ENCODE measurements around the gene UCP3.

Gene UCP3

DNA sequence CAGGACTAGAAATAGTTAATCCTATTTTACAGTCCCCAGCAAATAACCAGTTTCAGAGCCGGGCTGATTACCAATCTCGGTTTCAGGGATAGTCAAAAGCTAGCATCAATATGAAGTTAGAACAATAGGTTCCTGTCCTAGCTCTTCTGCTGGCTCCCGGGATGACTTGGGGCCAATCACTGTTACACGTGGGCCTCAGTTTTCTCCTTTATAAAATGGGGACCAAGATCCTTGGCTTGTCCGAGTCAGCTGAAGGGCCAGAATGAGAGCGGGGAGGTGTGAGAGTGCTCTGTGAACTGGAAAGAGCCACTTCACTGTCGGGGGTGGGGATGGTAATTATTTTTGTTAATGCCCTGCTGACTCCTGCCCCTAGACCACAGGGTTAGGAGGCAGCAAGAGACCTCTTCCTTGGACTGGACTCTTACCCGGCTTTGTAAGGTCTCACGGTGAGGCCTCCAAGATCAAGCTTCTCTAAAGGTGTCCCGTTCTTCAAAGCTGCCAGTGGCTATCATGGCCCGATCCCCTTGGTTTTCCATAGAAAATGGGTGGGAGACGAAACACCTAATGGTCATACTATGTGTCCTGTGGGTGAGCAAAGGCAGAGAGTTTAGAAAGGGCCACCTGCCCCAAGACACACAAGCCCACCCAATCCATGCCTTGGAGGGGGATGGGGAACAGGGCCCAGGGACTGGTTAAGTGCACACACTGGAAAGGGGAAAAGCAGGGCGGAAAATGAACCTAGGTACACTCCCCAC is 27.7 kb downstream of the UCP3 start:
- no peak for DNase-seq (ENCODE audit: low read depth, low spot score)

DNA sequence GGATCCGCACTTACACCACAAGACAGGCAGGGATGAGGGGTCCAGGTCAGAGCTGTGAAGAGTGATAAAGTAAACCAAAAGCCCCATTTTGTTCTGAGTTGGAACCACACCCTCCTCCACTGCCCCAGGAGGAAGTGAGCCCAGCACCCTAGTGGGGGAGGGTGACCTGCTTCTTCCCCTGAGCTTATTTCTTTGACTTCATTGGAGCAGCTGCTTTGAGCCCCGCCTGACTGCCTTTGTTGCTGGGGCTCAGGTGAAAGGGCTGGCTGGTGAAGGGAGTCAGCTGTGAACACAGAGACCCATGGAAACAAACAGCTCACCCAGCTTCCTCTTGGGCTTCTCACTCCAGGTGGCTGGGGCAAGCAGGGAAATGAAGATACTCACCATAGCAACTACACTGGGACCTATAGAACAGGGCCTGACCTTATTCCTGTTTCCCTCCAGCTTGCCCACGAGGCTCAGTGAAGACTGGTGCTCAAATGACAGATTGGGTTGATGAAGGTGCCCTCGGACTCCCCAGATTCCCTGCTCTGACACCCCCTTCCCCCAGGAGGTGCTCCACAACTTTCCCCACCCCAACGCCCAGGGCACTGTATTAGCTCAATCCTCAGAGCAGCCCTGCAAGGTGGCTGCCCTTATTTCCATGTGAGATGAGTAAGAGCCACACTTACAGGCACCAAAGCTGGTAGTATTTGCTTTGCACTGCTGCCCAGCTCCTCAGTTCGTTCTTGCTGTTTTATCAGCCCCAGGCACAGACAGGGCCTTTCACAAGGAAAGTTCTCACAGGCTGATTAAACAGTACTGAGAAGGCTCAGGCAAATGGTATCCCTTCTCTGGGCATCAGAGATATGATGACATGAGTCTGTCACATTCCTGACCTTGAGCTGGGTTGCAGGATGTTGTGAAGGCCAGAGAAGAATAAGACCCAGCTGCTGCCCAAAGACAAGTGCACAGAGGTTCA is 28.6 kb downstream of the UCP3 start:
- DNase-seq (ENCODE audit: low read depth, low spot score) = no peak
- H3K27ac ChIP-seq = peak overlapping the region; percentile 40

More for the DNA sequence above, 27.7 kb downstream of the UCP3 start:
- H3K27ac ChIP-seq = peak overlapping the region; percentile 40

DNA sequence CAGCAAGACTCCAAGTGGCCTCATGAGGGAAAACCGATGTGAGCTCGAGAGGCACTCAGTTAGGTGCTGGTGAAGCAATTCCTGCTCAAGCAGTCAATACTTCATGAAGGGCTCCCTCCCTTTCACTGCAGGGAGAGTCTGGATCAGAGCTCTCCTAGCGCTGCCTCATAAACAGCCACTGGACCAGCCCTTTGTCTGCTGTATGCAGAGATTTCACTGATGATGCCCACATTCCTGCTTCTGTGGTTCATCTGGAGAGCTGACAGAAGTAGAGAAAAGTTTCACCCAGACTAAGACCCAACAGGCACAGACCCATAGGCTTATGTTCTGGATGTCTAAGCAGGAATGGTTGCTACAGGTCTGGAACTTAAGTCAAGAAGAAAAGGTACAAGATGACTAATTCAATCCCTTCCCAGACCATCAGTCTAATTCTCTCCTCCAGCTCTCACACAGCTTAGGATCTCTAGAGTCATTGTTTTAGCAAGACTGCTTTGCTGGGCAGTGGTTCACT is 30.3 kb downstream of the UCP3 start:
- H3K27ac ChIP-seq = no peak overlapping the region
- DNase-seq (ENCODE audit: low read depth, low spot score) = no peak

DNA sequence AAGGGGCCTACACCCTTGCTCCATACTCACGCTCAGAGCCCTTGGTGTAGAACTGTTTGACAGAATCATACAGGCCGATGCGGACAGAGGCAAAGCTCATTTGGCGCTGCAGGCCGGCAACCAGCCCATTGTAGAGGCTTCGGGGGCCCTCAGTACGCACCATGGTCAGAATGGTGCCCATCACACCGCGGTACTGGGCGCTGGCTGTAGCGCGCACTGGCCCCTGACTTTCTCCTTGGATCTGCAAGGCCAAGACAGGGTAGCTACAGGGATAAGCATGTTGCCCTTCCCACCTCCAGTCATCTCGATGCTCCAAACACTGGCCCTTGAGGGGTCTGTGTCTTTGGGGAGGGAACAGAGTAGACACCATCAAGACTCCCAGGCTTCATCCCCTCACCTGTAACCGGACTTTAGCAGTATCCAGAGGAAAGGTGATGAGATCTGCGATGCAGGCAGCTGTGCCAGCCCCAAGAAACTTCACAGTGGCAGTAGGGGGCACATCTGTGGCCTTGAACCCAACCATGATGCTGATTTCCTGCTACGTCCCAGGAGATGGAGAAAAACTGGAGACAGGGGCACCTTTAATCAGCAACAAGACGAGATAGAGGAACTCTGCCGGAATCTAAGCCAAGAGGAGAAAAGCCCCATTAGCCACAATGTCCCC is 30.9 kb downstream of the UCP3 start:
- H3K27ac ChIP-seq = no peak overlapping the region
- DNase-seq (ENCODE audit: low read depth, low spot score) = no peak

DNA sequence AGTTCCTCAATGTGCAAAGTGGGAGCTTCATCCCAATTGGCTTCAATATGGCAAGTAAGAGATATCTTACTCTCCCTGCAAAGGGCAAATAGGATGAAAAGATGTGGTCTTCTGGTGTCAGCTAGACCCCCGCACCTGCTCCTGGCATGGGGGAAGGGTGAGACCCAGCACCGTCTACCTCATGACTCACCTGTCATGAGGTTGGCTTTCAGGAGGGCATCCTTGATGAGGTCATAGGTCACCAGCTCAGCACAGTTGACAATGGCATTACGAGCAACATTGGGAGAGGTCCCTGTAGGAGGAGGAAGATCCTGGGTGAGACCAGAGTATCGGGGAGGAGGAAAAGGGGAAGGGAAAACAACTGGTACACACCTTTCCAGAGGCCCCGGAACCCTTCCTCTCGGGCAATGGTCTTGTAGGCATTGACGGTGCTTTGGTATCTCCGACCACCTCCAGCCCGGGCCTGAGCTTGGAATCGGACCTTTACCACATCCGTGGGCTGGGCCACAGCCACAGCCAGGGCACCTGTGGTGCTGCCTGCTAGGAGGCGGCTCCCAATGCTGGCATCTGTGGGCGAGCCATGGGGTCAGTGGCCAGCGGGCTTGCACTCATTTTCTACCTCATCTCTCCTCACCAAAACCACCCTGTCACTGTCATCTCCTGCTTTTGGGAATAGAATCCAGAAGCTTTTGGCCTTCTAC is 32.3 kb downstream of the UCP3 start:
- DNase-seq (ENCODE audit: low read depth, low spot score) = no peak
- no peak overlapping the region for H3K27ac ChIP-seq

DNA sequence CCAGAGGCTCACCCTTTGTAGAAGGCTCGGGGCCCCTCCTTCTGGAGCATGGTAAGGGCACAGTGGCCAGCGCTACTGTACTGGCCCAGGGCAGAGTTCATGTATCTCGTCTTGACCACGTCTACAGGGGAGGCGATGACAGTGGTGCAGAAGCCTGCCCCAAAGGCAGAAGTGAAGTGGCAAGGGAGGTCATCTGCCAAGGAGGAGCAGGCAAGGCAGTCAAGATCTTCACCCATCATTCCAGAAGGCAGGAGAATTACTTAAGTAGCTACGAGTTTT is 33.5 kb downstream of the UCP3 start:
- no peak overlapping the region for H3K27ac ChIP-seq
- no peak for DNase-seq (ENCODE audit: low read depth, low spot score)

DNA sequence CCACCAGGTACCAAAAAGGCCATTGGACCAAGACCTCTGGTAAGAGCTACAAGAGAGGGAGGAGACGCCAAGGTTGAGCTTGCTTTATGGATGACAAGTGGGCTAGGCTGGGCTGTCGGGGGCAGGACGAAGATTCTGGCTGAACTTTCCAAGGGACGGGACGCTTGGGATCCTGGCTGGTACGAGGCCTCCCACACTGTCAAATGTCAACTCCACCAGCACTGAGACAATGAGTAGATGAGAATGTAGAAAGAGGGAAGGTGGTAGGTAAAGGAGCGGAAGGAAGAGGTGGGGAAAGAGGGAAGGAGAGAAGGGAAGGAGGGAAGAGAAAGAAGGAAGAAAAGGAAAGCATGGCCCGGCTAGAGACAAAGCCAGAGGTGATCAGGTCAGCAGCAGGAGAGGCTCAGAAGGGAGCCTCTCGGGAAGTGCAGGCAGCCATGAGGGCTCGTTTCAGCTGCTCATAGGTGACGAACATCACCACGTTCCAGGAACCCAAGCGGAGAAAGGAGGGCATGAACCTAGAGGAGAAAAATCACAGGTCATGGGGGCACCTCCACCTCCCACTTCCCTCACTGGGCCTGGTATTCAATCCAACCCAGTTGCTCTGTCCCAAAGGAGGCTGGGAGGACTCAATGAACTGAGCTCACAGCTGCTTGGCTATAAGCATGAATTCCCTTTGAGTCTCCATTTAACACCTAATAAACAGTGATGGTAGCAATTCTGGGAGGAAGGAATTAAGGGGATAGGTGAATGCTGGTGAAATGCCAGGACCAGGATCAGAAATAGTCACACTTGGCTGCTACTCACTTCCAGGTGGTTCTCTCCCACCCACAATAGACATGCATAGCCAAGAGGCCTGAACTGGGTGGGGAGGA is 34.0 kb downstream of the UCP3 start:
- no peak for DNase-seq (ENCODE audit: low read depth, low spot score)
- no peak overlapping the region for H3K27ac ChIP-seq

DNA sequence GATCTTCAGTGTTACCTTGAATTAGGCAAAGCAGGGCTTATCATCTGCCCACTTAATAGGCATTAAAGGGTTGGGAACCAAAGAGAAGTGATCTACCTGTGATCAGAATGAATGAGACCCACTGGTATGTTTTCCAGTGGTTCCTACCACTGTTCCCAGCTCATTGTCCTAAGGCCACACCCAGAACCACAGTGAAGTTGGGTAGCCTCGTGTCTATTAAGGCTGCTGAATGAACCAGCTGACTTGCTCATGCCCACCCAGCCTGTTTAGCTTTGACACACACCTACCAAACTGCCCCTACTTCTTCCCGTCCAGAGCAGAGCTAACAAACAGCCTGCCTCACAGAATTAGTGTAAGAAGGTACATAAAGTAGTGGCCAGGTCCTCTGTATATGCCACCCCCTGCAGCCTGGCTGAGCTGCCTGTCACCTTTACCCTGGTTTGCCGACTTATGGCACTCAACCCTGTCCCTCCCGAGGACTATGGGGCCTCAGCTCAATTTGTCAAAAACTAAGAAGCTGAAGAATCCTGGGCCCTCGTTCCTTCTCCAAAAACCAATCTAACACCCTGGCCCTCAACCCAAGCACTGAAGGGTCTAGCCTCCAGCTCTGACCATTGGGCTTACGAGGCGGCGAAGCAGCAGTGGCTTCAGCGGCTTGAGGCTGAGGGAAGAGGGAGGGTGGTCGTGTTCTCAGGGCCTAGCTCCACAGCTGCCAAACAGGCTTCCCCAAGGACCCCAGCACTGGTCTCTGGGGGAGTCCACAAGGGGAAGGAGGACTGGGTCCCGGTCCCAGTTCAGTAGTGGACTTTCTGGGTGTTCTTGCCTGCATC is 36.0 kb downstream of the UCP3 start:
- DNase-seq (ENCODE audit: low read depth, low spot score) = no peak
- H3K27ac ChIP-seq = no peak overlapping the region

DNA sequence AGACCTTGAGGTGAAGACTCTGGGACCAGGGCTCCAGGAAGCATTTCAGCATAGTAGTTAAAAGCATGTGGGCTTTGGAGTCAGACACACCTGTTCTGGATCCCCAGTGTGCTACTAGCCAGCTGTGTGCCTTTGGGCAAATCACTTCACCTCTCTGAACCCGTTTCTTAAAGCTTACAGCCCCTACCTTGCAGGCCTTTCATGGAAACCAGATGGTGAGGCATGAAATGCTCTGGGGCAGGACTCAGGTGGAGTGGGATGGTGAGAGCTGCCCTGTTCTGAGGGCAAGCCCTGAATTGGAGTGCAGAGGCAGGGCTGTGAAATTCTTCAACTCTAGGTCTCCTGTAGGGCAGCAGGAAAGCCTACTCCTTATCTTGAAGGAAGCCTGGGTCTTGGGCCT is 36.7 kb downstream of the UCP3 start:
- DNase-seq (ENCODE audit: low read depth, low spot score) = no peak
- no peak overlapping the region for H3K27ac ChIP-seq

DNA sequence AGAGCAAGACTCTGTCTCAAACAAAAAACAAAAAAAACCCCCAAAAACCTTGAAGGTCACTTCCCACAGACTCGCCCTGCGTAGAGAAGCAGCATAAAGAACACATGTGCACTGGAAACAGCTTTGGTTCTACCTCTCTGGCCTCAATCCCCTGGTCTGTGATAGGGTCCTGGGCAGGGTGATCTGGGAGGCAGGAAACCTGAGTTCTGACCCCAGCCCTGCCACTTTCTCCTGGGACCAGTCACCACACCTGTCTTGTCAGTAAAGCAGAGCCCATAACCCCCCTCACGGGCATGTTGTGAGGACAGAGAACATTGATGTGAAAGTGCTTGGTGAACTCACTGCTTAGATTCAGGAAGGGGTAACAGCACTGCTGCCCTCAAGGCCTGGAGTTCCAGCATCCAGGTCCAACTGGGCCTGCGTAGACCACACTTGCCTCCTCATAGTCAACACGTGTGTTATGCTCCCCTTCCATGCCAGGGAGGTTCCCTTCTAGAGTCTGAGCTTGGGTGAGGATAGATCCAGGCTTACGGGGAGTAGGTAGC is 37.6 kb downstream of the UCP3 start:
- H3K27ac ChIP-seq = no peak overlapping the region
- DNase-seq (ENCODE audit: low read depth, low spot score) = no peak

DNA sequence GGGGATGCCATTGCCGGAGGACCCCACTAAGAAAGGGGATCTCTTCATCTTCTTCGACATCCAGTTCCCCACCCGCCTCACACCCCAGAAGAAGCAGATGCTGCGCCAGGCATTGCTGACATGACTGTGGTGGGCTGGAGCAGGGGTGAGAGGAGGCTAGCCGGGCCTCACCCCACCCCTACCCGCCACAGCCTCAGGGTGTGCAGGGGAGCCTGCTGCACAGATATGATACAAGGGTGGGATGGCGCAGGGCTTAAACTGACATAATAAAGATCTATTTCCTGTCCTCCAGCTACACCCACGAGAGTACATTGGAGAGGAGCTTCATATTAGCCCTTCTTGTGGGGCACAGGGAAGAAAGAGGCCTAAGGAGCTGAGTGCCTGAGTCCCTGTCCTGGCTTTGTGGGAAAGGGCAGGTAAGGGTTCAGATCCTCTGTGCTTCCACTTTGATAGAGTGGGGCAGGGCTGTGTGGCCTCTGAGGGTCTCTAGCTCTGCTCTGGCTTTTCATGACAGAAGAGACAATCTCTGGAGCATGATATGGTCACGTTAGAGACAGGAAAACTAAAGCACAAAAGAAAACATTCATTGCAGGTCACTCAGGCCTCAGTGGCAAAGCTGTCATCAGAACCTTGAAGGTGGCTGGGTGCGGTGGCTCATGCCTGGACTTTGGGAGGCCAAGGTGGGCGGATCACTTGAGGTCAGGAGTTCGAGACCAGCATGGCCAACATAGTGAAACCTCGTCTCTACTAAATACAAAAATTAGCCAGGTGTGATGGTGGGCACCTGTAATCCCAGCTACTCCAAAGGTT is 38.7 kb downstream of the UCP3 start:
- no peak overlapping the region for H3K27ac ChIP-seq
- DNase-seq (ENCODE audit: low read depth, low spot score) = no peak

DNA sequence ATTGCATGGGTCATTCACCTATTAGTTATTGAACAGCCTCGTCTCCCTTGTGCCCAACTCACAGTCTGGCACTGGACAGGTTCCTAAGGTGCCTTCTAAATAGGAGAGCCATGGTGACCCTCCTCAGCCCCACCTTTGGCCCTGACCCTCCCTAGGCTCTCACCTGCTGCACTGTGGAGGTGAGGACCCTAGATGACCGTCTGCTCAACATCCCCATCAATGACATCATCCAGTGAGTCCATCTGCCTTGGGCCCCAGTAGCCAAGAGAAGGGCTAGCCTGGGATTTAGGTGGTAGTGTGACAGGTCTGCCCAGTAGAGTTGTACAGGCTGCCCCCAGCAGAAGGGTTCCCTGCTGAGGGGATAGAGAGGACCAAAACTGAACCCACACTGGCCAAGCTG is 39.8 kb downstream of the UCP3 start:
- no peak overlapping the region for H3K27ac ChIP-seq
- no peak for DNase-seq (ENCODE audit: low read depth, low spot score)

DNA sequence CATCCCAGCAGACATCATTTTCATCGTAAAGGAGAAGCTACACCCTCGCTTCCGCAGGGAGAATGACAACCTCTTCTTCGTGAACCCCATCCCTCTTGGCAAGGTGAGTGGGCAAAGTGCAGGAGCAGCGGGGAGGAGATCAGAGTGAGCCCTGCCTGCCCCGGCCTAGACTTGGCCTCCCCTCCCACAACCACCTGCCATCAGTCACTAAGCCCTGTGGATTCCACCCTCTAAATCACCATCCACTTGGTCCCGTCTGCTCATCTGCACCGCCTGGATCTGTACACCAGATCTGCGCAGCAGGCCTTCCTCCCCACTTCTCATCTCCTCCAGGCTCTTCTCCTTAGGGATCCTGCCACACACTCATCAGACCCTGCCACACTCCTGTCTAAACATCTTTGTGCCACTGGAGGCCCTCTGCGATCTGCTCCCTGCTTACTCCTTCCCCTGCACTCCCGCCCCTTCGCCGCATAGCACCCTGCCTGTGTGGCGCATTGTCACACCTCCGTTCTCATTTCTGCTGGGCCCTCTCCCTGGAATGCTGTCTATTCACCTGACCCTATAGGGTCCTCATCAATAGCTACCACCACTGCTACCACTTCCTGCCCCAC is 40.4 kb downstream of the UCP3 start:
- no peak for DNase-seq (ENCODE audit: low read depth, low spot score)
- H3K27ac ChIP-seq = no peak overlapping the region

DNA sequence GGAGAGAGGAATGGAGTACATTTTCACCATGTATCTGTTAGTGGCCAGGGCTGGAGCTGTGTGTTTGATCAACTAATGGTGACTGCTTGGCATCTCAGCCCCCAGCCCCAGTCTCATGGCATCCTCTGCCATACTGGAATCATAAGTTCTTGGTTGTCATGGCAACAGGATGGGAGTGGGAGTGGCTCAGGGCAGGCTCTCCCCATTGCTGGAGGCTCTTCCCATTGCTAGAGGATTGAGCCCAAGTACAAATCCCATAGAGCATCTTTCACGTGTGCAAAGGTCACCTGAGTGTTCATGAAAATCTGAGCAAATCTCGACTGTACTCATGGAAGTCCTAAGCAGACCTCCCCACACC is 43.1 kb downstream of the UCP3 start:
- DNase-seq (ENCODE audit: low read depth, low spot score) = no peak
- H3K27ac ChIP-seq = no peak overlapping the region

DNA sequence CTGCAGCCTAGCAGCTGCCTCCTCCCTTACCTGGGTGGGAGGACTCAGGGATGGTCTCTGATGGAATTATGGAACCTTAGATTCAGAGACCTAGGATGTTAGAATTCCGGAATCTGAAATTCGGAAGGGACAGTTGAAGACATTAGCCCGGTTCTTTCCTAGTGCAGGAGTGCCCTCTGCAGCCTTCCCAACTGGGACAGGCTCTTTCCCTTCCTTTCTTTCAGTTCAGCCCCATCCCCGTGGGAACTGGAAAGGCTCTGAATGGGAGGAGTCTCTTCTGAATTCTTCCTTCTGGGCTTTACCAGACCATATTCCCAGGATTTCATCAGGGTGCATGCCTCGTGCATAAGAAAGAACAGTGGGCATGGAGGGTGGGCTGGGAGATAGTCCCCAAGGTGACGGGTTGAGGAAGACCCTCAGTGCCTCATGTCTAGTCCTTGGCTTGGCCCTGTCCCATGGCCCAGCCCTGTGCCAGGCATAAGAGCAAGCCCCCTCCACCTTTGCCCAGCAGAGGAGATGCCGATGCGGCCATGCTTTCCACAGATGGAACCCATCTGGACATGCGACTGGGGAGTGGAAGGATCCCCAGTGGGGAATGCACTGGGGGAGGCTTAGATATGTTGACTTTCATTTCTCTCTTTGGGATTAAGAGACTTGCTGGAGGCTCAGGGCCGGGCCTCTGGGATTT is 43.7 kb downstream of the UCP3 start:
- H3K27ac ChIP-seq = no peak overlapping the region
- DNase-seq (ENCODE audit: low read depth, low spot score) = no peak

DNA sequence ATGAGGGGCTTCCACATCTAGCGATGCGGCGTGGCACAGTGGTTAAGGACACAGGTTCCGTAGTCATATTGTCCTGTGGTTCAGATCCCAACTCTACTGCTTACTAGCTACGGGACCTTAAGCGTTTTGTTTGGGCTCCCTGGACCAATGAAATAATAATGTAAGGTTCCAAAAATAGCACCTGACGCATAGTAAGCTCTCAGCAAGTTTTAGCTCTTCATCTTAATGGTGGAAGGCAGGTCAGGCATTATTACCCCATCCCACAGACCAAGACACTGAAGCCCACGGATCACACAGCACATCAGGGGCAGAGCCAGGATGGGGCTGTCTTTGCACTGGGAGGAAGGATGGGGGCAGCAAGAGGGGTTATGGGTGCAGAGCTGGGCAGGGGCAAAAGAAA is 45.0 kb downstream of the UCP3 start:
- no peak for DNase-seq (ENCODE audit: low read depth, low spot score)
- H3K27ac ChIP-seq = no peak overlapping the region
